DMS79 (cell line): ENCODE results near the gene DEPDC5.

ENCODE experiments used
- DNase-seq: peaks from one replicate; lab custom pipeline; 2025; lab: John Stamatoyannopoulos, UW

DEPDC5 gene

GRCh38 chr22:31852691-31853421 lies 99.0 kb downstream of the DEPDC5 start:
- no peak for DNase-seq

- DNase-seq, result no peak
Measured at GRCh38 chr22:31853736-31854495, 100.1 kb downstream of the DEPDC5 start.

- DNase-seq, result peak; percentile 60
Measured at GRCh38 chr22:31857247-31857646, 103.4 kb downstream of the DEPDC5 start.

DNA sequence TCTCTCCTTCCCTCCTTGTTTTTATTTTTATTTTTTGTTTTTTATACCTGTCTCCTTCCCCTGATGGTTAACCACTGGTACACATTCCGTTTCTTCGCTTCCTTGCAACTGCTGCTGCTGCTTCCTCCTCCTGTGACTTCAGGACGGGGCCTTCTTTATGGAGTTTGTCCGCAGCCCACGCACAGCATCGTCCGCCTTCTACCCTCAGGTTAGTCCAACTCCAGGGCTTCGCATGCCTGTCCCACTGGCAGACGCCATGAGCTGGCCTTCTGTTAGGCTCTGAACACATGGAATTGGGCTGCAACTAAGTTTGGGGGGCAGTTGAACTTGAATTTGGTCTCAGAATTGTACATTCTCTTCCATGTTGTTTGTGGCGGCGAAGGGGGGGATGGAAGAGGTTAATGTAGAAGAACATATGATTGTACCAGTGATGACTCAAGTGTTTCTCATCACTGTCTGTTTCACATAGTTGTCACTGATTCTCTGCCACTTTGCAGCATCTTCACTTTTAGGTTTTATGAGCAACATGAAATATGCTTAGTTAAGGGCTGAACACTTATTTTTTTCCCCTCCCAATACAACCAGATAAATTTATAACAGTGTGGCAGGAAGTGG lies 107.5 kb downstream of the DEPDC5 start:
- DNase-seq, result no peak

GRCh38 chr22:31866918-31867317 lies 113.1 kb downstream of the DEPDC5 start:
- DNase-seq, result no peak

DNA sequence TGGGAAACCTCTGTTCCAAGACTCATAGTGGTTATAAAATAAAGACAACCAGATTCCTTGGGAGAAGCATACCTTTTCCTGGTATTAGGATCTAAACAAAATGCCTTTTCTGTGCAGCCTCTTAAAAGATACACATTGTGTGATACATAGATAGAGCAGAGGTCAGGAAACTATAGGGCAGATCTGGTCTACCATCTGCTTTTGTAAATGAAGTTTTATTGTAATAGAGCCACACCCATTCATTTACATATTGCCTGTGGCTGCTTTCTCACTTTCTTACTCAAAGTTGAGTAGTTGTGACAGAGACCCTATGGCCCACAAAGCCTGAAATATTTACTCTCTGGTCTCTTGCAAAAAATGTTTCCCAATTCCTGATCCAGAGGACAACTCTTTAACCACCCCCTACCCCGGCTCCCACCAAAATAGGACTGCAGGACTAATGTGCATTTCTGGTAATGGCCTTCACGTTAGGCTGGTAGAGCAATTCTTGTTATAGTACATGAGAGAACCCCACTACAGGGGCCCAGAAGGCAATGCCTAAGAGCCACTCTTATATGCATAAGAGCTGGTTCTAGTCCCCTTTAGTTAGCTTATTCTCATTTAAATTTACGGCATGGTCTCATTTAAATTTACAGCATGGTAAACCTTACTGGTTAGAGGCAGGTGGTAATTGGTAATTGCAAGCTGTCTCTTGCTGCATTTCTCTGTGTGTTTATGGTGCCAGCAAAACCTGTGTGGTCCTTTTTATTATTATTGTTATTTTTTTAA lies 113.8 kb downstream of the DEPDC5 start:
- DNase-seq, result no peak

GRCh38 chr22:31869739-31870138 lies 115.9 kb downstream of the DEPDC5 start:
- DNase-seq, result no peak

GRCh38 chr22:31870890-31871289 lies 117.1 kb downstream of the DEPDC5 start:
- no peak for DNase-seq

DNA sequence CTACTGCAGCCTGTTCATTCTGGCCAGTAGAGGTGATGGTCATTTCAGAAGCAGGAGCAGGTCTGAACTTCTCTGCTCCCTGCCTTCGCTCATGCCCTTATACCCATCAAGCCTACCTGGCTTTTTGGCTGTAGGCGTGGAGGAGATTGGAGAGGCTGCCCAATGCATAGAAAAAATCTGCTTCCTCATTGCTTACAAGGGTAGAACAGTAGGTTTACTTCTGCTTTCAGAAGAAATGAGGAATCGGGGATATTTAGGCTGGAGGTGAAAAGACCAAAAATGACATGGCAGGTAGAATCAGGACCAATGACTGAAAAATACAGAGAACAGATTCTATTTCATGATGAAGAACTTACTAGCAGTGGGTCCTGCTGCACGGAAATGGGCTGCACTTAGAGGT lies 117.7 kb downstream of the DEPDC5 start:
- DNase-seq, result no peak

GRCh38 chr22:31872209-31872608 lies 118.4 kb downstream of the DEPDC5 start:
- DNase-seq, result no peak

DNA sequence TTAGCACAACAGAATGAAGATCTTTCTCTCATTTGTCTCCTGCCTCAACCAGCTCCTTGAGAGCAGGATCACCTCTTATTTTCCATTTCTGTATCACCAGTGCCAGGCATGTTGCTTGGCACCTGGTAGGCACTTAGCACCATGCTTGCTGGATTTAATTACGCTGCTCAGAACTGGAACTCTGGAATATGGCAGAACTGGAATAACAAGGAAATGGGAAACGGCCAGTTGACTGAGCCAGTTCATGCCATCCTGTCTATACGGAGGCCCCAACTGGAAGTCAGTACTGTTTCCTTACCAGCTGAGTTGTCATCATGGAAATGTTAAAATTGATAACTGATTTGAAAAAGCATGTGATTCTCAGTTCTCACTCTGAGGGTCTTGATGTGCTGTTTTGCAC lies 121.0 kb downstream of the DEPDC5 start:
- no peak for DNase-seq

- DNase-seq, result no peak
Measured at GRCh38 chr22:31876156-31876920, 122.5 kb downstream of the DEPDC5 start.

GRCh38 chr22:31879585-31879984 lies 125.8 kb downstream of the DEPDC5 start:
- DNase-seq, result no peak

GRCh38 chr22:31881200-31881599 lies 127.4 kb downstream of the DEPDC5 start:
- DNase-seq, result no peak

DNA sequence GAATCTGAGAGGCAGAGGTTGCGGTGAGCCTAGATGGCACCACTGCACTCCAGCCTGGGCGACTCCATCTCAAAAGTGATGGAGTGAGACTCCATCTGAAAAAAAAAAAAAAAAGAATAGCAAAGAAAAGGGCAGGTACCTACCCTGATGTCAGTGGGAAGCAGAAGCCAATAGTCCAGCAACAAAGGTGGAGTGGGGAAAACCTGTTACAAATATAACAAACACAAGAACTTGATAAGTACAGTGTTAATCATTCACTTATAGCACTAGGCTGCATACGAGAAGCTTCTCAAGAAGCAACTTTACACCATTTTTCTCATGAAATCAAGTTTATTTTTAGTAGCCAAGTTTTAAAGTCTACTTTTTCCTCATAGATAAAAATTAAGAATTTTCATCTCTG lies 128.0 kb downstream of the DEPDC5 start:
- DNase-seq, result no peak

DNA sequence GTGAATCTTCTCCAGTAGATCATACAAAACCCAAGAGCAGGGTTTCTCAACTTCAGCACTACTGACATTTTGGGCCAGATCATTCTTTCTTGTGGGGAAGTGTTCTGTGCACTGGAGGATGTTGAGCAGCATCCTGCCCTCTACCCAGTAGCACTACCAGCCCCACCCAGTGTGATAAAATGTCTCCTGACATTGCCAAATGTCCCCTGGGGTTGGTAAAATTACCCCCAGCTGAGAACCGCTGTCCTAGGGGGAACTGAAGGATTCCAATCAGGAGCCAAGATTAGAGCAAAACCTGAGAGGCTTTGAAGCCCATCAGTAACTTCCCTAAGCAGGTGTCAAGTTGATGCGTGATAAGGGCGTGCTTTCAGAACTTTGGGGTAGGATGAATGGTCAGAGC lies 129.2 kb downstream of the DEPDC5 start:
- DNase-seq, result no peak

- no peak for DNase-seq
Measured at GRCh38 chr22:31883989-31884388, 130.2 kb downstream of the DEPDC5 start.

- no peak for DNase-seq
Measured at GRCh38 chr22:31891366-31892079, 137.7 kb downstream of the DEPDC5 start.

DNA sequence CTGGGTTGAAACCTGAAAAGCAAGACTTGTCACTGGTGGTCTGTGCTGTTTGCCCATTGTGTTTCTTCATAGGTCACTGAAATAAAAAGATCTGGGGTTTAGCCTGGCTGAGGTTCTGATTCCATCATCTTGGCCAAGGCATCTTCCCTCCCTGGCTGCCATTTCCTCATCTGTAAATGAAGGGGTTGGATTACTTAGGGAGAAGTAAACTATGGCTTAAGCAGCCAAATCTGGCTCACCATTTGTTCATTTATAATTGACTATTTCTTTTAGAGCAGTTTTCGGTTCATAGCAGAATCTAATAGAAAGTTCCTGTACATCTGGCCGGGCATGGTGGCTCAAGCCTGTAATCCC lies 138.2 kb downstream of the DEPDC5 start:
- no peak for DNase-seq

GRCh38 chr22:31893460-31893859 lies 139.6 kb downstream of the DEPDC5 start:
- DNase-seq, result no peak
